ENCODE results near the gene CSDE1.

DNA sequence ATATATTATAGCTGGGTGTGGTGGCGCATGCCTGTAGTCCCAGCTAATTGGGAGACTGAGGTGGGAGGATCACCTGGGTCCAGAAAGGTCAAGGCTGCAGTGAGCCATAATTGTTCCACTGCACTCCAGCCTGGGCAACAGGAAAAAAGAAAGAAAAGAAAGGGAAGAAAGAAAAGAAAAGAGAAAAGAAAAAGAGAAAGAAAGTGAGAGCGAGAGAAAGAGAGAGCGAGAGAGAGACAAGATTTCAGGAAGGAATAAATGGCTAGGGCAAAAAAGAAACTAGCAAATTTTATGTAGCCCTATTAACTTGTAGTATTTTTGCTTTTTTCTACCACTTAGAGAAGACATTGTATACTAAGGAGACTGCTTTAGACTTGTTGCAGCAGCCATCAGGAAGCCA lies 47.4 kb downstream of the CSDE1 start:
- TF ChIP-seq POLR2A (IDR thresholded peaks at IDR 0.05; ENCODE audit: low read length) (no peak), GATA1 (IDR thresholded peaks at IDR 0.05; ENCODE audit: low read depth, low read length) (no peak)

All from erythroblast (primary cell).